ENCODE data around the gene SLC31A1.

DNA sequence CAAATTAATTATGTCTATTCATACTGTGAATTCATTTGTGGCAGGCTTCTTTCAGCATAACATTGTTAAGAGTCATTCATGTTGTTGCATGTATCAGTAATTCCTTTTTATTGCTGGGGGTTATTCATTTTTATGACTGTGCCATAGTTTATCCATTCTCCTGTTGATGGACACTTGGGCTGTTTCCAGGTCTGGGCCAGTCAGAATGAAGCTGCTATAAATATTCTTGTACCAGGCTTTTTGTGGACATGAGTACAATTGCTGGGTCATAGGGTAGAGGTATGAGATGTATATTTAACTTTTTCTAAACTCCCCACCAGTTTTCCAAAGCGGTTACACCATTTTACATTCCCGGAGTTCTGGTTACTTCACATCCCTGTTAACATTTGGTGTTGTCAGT is 67.7 kb downstream of the SLC31A1 start:
- no peak for TF ChIP-seq EP300 (IDR thresholded peaks at IDR 0.05; ENCODE audit: borderline replicate concordance)
- no peak for TF ChIP-seq NFIC (IDR thresholded peaks at IDR 0.05)
- no peak for TF ChIP-seq USF1 (IDR thresholded peaks at IDR 0.05)
- no peak for TF ChIP-seq TEAD4 (IDR thresholded peaks at IDR 0.05)
- no peak for TF ChIP-seq EGR1 (IDR thresholded peaks at IDR 0.05)
- no peak for TF ChIP-seq RAD21 (IDR thresholded peaks at IDR 0.05; ENCODE audit: low read depth)
- no peak for TF ChIP-seq CREB1 (IDR thresholded peaks at IDR 0.05; ENCODE audit: low read depth)

Data from Ishikawa (cell line).